Measurements from ENCODE around the gene TCF4.

DNA sequence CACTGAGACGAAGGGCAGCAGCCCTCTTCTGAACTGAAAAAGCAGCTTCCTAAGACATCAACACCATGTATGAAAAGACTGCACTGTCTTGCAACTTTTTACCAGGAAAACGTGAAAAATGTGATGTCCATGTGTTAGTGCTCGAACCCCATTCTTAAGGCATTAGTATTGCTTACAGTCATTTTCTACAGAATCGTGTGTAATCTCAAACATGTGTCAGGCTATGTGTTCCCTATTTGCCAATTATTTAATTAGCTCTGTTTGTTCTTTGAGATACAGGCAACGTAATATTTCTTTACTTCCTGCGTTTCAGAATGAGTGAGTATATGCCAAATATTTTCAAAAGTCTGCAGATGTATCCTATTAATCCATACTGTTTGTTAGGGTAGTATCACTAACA is 321.0 kb downstream of the TCF4 start:
- TF ChIP-seq CTCF (optimal IDR thresholded peaks at IDR 0.05 in 1 of 3, IDR thresholded peaks at IDR 0.05 in 1 of 3, conservative IDR thresholded peaks at IDR 0.05 in 1 of 3; ENCODE audit: extremely low read depth in 1 of 3, insufficient read depth in 2 of 3, low read length in 3 of 3) (no peak), EZH2 (IDR thresholded peaks at IDR 0.05; ENCODE audit: low read length) (no peak)

All from keratinocyte (primary cell).